D721Med (cell line): ENCODE results near the gene S1PR5.

Source experiments
- DNase-seq: peaks from one replicate; pipeline ENCODE4 v3.0.0; 2011; ENCODE audit warnings: low spot score; ENCODE audit not compliant: insufficient read length
- FAIRE-seq: peaks from 2 replicates; lab custom pipeline; 2011; peaks lifted over from hg19 to GRCh38; lab: Jason Lieb, UNC
- CTCF ChIP-seq: IDR thresholded peaks from 2 replicates; pipeline ENCODE4 v1.5.1; 2012; ENCODE audit warnings: mild to moderate bottlenecking, control low read depth; ENCODE audit not compliant: insufficient read depth; ENCODE audit errors: missing control alignments

The S1PR5 gene

GRCh38 chr19:10513223-10513622 lies 4.0 kb downstream of the S1PR5 start:
- TF ChIP-seq CTCF = no peak
- DNase-seq (no peak), FAIRE-seq (no peak)

GRCh38 chr19:10510301-10510802 lies 6.9 kb downstream of the S1PR5 start:
- peak; percentile 50 for TF ChIP-seq CTCF
- no peak for FAIRE-seq
- DNase-seq = no peak

- DNase-seq (no peak), FAIRE-seq (no peak)
- no peak for TF ChIP-seq CTCF
These were observed 8.5 kb downstream of the S1PR5 start for GRCh38 chr19:10508707-10509106.

GRCh38 chr19:10508036-10508435 lies 9.2 kb downstream of the S1PR5 start:
- TF ChIP-seq CTCF = no peak
- no peak for FAIRE-seq
- no peak for DNase-seq

GRCh38 chr19:10505583-10506229 lies 11.5 kb downstream of the S1PR5 start:
- TF ChIP-seq CTCF = peak; percentile 35
- no peak for FAIRE-seq
- DNase-seq = no peak

GRCh38 chr19:10503002-10503789 lies 14.1 kb downstream of the S1PR5 start, which contains the start of gene KEAP1:
Gene KEAP1, minus strand, starts transcription at chr19:10503356. Its CDS starts 3,323 bp downstream, at chr19:10500033.
- DNase-seq (no peak), FAIRE-seq (no peak)
- no peak for TF ChIP-seq CTCF

- peak; percentile 94 for DNase-seq
- no peak for TF ChIP-seq CTCF
- FAIRE-seq = no peak
These were observed 14.7 kb downstream of the S1PR5 start for GRCh38 chr19:10502524-10503001.
